ENCODE measurements around the gene PROM1.

- TF ChIP-seq POLR2A (IDR thresholded peaks at IDR 0.05) (no peak), CTCF (IDR thresholded peaks at IDR 0.05) (no peak)
Observed at GRCh38 chr4:16104520-16104919, 20.7 kb upstream of the PROM1 start.
